ENCODE results near the gene USP17L13.
"Not testable (repeated sequence)": the region's sequence is repeated elsewhere in the genome, so short reads cannot be mapped to it uniquely, and the experiment has no call there.

GRCh38 chr4:9230249-9230648 lies 5.6 kb downstream of the USP17L13 start:
- not testable (repeated sequence) for TF ChIP-seq CTCF, EP300, POLR2A (IDR thresholded peaks at IDR 0.05)

Measured in tibial nerve (tissue), 4 donors.